Activated naive CD4-positive, alpha-beta T cell treated with anti-CD3 and anti-CD28 coated beads, Interleukin-2, amount 50 U/mL, for 16 hours (primary cell): ENCODE results near the gene FGD5.

Source experiments
- DNase-seq: peaks from one replicate; pipeline ENCODE4 v3.0.0-alpha.2; 2020

The FGD5 gene

GRCh38 chr3:14943042-14943441 lies 124.3 kb downstream of the FGD5 start:
- DNase-seq: no peak

DNA sequence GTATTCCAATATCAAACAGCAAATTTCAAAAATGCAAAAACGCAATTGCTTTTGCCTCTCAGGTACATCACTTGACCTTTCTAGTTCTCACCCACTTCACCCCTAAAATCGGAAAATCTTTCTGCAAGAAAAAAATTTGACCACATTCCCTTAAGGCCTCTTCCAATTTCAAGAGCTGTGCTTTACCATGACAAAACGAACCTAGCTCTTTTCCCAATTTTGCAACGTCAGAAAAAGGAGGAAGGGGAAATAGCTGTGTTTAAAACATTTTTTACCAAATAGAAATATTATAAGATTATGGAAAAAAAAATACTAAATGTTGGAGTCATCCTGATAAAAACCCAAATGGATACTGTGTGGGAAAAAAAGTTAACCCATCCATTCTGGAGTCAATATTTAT lies 127.5 kb downstream of the FGD5 start:
- no peak for DNase-seq

GRCh38 chr3:14946739-14947099 lies 128.0 kb downstream of the FGD5 start:
- DNase-seq: no peak

GRCh38 chr3:14947100-14947885 lies 128.5 kb downstream of the FGD5 start, which contains the start of gene NR2C2:
TSS of gene NR2C2 (plus strand) at chr3:14947583. CDS start at chr3:15003915, 56,332 bp downstream.
- peak; percentile 90 for DNase-seq

DNA sequence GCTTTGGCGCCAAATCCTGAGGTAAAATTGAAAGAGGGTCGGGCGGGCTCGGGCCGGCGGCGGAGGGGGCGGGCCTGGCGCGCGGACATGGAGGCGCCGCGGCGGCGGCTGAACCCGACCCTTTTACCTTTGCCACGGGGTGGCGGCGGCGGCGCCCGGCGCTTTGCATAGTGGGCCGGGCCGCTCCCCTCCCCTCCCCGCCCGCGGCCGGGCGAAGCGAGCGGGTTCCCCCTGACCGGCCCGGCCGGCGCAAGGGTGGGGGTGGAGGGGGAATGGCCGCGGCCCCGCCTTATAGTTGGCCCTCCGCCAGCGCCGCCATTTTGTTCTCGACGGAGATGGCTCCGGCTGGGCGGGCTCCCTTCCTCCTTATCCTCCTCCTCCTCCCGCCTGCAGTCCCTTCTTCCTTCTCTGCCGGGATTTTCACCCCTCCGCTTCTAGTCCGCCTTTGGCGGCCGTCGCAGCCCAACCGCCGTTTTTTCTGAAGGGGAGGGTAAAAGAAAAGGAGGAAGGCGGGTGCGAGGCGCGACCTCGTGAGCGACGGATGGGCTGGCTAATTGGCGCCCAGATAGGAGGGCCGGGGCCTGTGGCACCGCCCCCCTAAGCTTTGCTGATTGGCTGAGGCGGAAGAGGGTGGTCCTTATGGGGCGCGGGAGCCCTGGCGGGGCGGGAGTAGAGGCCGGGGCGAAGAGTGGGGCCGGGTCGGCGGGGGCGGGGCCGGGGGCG lies 129.3 kb downstream of the FGD5 start:
- DNase-seq: peak; percentile 96

GRCh38 chr3:14948609-14949038 lies 129.9 kb downstream of the FGD5 start:
- no peak for DNase-seq

DNA sequence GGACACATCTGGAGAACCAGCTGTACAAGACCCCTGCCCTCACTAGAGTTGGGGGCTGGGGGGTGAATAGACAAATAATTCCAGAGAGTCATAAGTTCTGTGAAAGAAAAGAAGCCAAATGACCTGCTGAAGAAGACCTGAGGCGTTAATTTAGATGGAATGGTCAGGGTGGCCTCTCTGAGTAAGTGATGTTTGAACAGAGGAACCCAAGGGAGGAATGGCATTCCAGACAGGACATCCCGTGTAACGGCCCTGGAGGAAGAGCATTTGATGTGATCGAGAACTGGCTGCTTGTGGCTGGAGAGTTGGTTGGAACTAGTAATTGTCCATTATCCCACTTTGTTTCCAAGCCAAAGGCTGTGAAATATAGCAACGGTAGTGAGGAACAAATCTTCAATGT lies 130.4 kb downstream of the FGD5 start:
- no peak for DNase-seq

DNA sequence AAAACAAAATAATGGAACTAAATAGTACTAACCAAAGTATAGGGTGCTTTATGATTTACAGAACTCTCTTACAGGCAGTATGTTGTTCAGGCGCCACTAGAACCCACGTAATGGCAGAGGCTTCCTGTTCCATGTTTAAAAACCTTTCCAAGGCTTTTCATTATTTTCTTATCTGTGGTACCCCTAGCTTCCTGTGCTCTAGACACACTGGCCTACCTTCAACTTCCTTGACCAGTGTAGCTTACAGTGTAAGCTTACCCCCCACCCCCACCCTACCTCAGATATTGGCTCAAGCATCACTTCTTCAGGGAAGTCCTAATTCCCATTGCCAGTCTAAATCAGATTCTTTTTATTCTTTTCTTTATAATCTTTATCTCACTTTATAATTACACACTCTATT lies 131.5 kb downstream of the FGD5 start:
- no peak for DNase-seq

DNA sequence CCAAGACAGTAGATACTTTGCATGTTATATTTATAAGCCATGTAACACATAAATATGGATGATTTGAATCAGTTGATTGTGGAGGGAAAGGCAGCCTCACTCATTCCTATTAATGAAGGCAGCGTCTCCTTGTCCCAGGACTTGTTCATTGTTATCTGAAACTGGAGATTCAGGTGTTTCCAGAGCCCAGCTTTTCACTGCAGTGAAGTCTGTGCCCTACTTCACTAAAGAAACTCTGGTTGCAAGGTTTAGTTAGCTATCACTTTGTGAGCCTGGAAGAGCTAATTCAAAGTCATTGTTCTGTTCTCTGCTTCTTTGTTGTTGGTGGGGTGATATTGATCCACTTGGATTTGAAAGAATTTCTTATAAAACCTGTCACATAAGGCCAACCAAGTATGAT lies 138.4 kb downstream of the FGD5 start:
- DNase-seq: no peak

DNA sequence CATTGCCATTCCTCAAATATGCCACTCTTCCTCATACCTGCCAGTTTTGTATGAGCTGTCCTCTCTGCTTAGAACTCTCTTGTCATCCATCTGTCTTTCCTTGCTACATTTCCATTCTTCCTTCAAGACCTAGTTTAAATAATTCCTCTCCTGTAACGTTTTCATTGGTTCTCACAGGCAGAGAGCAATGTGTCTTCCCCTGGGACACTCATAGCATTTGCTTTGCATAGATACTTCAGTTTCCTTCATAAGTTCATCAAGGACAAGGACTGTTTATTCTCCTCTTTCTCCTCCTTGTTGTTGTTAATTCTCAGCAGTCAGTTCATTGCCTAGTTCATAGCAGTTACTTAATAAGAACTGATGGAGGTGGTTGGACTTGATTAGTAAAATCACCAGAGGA lies 139.2 kb downstream of the FGD5 start:
- DNase-seq: no peak

DNA sequence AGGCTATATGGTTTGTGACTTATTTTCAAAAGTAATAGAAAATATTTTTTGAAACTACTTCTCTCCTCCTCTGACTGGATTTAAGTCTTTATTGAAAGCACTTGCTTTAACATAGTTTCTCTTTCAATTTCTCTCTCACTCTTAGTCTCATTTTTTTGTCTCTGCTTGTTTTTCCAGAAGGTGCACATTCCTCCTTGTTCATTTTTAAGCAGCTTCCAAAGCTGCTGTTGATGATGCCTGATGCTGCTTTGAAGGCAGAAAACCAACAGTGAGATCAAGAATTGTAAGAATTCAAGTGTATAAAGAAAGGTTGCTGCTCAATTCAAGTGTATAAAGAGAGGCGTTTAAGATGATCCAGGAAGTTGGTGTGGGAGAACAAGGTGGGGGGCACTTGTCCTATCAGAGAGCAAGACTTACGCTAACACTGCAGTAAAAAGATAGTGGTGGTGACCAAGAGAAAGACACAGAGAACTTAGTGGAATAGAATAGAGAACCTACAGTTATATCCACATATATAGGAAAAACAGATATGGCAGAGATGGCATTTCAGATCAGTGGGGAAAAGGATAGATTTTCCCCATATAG lies 140.7 kb downstream of the FGD5 start:
- no peak for DNase-seq

DNA sequence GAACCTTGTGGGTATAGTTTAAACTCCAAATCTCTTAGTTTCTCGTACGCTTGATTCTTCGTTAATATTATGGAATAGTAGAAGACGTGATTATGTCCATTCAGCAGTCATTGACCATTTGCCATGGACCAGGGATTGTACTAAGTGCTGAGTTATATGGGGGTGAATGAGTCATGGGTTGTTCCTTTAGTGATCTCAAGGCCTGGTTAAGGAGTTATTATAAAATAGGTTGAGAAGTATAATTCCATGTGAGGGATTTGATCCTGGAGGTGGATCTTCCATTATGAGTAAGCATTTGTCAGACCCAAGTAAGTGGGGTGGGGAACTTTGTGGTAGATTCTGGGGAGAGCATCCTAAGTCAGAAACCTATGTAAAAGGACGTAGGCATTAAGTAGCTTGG lies 144.0 kb downstream of the FGD5 start:
- DNase-seq: no peak

DNA sequence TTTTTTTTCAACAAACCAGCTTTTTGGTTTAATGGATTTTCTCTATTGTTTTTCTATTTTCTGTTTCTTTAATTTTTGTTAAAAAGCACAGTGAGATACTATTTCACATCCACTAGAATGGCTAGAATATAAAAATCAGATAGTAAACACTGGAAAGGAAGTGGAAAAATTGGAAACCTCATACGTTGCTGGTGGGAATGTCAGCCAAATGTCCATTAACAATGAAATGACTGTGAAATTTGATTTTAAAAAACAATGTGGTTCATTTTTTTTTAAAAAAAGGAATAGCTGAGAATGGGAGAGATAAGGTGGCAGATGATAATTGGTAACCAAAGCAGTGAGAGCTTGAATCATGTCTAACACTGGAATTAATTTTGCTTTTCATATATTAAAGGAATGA lies 148.5 kb downstream of the FGD5 start:
- DNase-seq: no peak

GRCh38 chr3:14969671-14970070 lies 150.9 kb downstream of the FGD5 start:
- DNase-seq: no peak

- DNase-seq: no peak
Measured at GRCh38 chr3:14976317-14976716, 157.6 kb downstream of the FGD5 start.

DNA sequence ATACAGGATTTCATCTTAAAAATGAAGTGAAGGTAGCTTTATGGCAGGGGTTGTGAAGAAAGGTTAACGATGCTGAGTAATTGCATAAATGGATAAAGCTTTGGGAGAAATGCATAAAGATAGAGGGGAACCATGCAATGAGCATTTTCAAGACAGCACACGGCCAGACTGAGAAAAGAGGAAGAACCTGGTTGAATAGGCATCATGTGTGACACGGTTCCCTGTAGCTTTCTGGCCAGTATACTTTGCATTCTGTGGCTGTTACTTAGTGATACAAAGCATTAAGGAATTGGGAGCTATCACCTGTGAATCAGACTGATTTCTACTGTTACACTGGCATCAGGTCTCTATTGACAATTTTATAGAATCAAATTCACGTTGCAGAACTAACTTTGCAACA lies 161.9 kb downstream of the FGD5 start:
- no peak for DNase-seq
